ENCODE measurements around the gene PLSCR1. TPM values are rescaled to one million over a fixed set of nuclear protein-coding genes. Genes with fewer than 3 reads are reported as not detected.

PLSCR1 gene
- total RNA-seq, 1 experiment from 2014 or later: 62.8 TPM

- Mint-ChIP-seq H3K36me3 (ENCODE audit: insufficient read depth, unreplicated experiment) (peaks cover 65% of the 10 kb centered on the region), H3K27me3 (ENCODE audit: insufficient read depth, unreplicated experiment) (no peaks in the 10 kb centered on the region), H3K4me1 (ENCODE audit: insufficient read depth, unreplicated experiment) (peaks cover 7% of the 10 kb centered on the region), H3K9me3 (ENCODE audit: unreplicated experiment) (no peaks in the 10 kb centered on the region), H3K4me3 (ENCODE audit: unreplicated experiment) (no peak overlapping the region), H3K27ac (ENCODE audit: low read depth, unreplicated experiment) (peak overlapping the region; percentile 33)
- ChIA-PET CTCF (interaction anchor here (1.1 to 1.2 kb wide), 2 partner anchors 9 to 13 kb away, joined by 3 to 4 read pairs; no protein-coding TSS in a partner anchor), POLR2A (interaction anchor here (0.6 kb wide), 1 partner anchor 16 kb away, joined by 3 read pairs; no protein-coding TSS in a partner anchor)
- BruUV-seq (replicated peaks): no TSS peak
- no peak for DNase-seq (ENCODE audit: unreplicated experiment)
- intact Hi-C loops (cut with micrococcal nuclease): no loop called here
- TF ChIP-seq, protein P1, sequence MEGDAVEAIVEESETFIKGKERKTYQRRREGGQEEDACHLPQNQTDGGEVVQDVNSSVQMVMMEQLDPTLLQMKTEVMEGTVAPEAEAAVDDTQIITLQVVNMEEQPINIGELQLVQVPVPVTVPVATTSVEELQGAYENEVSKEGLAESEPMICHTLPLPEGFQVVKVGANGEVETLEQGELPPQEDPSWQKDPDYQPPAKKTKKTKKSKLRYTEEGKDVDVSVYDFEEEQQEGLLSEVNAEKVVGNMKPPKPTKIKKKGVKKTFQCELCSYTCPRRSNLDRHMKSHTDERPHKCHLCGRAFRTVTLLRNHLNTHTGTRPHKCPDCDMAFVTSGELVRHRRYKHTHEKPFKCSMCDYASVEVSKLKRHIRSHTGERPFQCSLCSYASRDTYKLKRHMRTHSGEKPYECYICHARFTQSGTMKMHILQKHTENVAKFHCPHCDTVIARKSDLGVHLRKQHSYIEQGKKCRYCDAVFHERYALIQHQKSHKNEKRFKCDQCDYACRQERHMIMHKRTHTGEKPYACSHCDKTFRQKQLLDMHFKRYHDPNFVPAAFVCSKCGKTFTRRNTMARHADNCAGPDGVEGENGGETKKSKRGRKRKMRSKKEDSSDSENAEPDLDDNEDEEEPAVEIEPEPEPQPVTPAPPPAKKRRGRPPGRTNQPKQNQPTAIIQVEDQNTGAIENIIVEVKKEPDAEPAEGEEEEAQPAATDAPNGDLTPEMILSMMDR (IDR thresholded peaks at IDR 0.05; ENCODE audit: unreplicated experiment): no peak
Observed at GRCh38 chr3:146517684-146518435, 26.5 kb downstream of the PLSCR1 start.

DNA sequence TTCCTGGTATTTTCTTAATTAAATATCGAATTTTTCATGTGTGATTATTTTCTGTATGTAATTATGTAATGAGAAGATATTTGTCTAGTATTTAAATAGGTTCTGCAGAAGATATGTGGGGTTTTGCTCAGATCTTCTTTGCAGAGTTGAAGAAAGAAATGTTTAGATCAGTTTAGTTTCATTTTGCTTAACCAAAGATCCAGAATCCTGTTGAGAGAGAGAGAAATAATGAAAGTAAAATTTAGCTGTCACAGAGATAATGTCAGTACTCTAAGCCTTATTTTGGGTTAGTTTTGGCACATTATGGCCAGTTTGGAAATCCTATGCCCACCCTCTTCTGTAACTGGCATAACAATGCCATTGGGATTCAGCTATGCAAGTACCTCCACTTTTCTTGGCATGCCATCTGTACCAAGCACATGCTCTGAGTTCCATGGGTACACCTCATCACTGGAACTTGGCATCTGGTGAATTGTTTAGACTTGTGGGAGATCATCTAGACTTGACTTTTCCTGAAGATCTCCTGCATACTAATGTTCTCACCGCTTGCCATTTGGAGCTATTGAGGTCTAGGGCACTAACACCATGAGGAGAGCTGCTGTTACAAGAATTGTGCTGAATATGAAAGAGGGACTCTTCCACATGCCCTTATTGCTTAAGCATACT lies 30.9 kb downstream of the PLSCR1 start:
- no peak overlapping the region for H3K4me3 Mint-ChIP-seq (ENCODE audit: unreplicated experiment)
- TF ChIP-seq, protein P1 (IDR thresholded peaks at IDR 0.05; ENCODE audit: unreplicated experiment): no peak
- POLR2A ChIA-PET: interaction anchor here (1.5 to 1.9 kb wide), 2 partner anchors 8 to 31 kb away, joined by 4 read pairs; partner anchors contain the start of gene PLSCR1
- CTCF ChIA-PET: interaction anchor here (0.7 to 1.0 kb wide), 3 partner anchors 15 to 184 kb away, joined by 3 read pairs; no protein-coding TSS in a partner anchor
- no peak for DNase-seq (ENCODE audit: unreplicated experiment)
- H3K27ac Mint-ChIP-seq (ENCODE audit: low read depth, unreplicated experiment): peak overlapping the region; percentile 51
- H3K36me3 Mint-ChIP-seq (ENCODE audit: insufficient read depth, unreplicated experiment): peaks cover 49% of the 10 kb centered on the region
- BruUV-seq (replicated peaks): no TSS peak
- H3K4me1 Mint-ChIP-seq (ENCODE audit: insufficient read depth, unreplicated experiment): peaks cover 8% of the 10 kb centered on the region
- H3K27me3 Mint-ChIP-seq (ENCODE audit: insufficient read depth, unreplicated experiment): no peaks in the 10 kb centered on the region
- intact Hi-C loops (cut with micrococcal nuclease): no loop called here
- no peaks in the 10 kb centered on the region for H3K9me3 Mint-ChIP-seq (ENCODE audit: unreplicated experiment)

GRCh38 chr3:146511402-146512134 lies 32.8 kb downstream of the PLSCR1 start:
- Mint-ChIP-seq H3K4me3 (ENCODE audit: unreplicated experiment) (no peak overlapping the region), H3K27ac (ENCODE audit: low read depth, unreplicated experiment) (no peak overlapping the region), H3K36me3 (ENCODE audit: insufficient read depth, unreplicated experiment) (peaks cover 45% of the 10 kb centered on the region), H3K9me3 (ENCODE audit: unreplicated experiment) (no peaks in the 10 kb centered on the region), H3K27me3 (ENCODE audit: insufficient read depth, unreplicated experiment) (no peaks in the 10 kb centered on the region), H3K4me1 (ENCODE audit: insufficient read depth, unreplicated experiment) (peaks cover 27% of the 10 kb centered on the region)
- intact Hi-C loops (cut with micrococcal nuclease): no loop called here
- TF ChIP-seq, protein P1 (IDR thresholded peaks at IDR 0.05; ENCODE audit: unreplicated experiment): no peak
- CTCF ChIA-PET: interaction anchor here (1.0 to 1.3 kb wide), 2 partner anchors 10 to 321 kb away, joined by 3 read pairs; no protein-coding TSS in a partner anchor
- POLR2A ChIA-PET: no interaction called here
- no TSS peak for BruUV-seq (replicated peaks)
- DNase-seq (ENCODE audit: unreplicated experiment): no peak

Measured in MCF 10A (cell line).